HepG2 (cell line): Measurements from ENCODE around the gene DERL2. TPM values are rescaled to one million over a fixed set of nuclear protein-coding genes. Genes with fewer than 3 reads are reported as not detected.

Experiments
- CBX1 ChIP-seq: IDR thresholded peaks from one replicate; pipeline ENCODE4 v1.6.1; 2016; ENCODE audit warnings: antibody characterized with exemption, low read depth
- CENPT ChIP-seq: sonication (generic); formaldehyde crosslinking; IDR thresholded peaks from 2 replicates; pipeline ENCODE4 v1.8.0; 2022; ENCODE audit warnings: low read depth, mild to moderate bottlenecking, moderate library complexity, missing genetic modification reagents
- EEA1 ChIP-seq: sonication (generic); formaldehyde crosslinking; IDR thresholded peaks from 2 replicates; pipeline ENCODE4 v1.5.1; 2020; ENCODE audit warnings: mild to moderate bottlenecking, missing genetic modification reagents, borderline replicate concordance
- GABPA ChIP-seq, 2 experiments: IDR thresholded peaks; 2 replicates each; pipeline ENCODE4 v1.6.1; 2011 to 2016; ENCODE audit warnings: low read depth in 2 of 2, low read length in 1 of 2, missing biosample characterization in 1 of 2, missing genetic modification characterization in 1 of 2
- GLI4 ChIP-seq: sonication (generic); formaldehyde crosslinking; IDR thresholded peaks from 2 replicates; pipeline ENCODE4 v1.5.1; 2020; ENCODE audit warnings: missing genetic modification reagents, mild to moderate bottlenecking, moderate library complexity, borderline replicate concordance
- HIVEP1 ChIP-seq: sonication (generic); formaldehyde crosslinking; IDR thresholded peaks from 2 replicates; pipeline ENCODE4 v1.4.0; 2020; ENCODE audit warnings: mild to moderate bottlenecking, missing genetic modification reagents
- HNF4A ChIP-seq: sonication (generic); formaldehyde crosslinking; IDR thresholded peaks from 2 replicates; pipeline ENCODE4 v1.4.0; 2020; ENCODE audit warnings: missing genetic modification reagents
- HNRNPLL ChIP-seq: fragments of 200-400 bp; formaldehyde crosslinking; IDR thresholded peaks from 2 replicates; pipeline ENCODE4 v1.6.1; 2017; ENCODE audit warnings: mild to moderate bottlenecking, low read depth, low read length; ENCODE audit not compliant: poor library complexity, severe bottlenecking
- RBFOX2 ChIP-seq: fragments of 200-400 bp; formaldehyde crosslinking; IDR thresholded peaks from 2 replicates; pipeline ENCODE4 v1.6.1; 2017; ENCODE audit warnings: low read depth, mild to moderate bottlenecking, low read length
- SRSF1 ChIP-seq: fragments of 200-400 bp; formaldehyde crosslinking; optimal IDR thresholded peaks from 2 replicates; pipeline ENCODE3; 2017; ENCODE audit warnings: mild to moderate bottlenecking, low read depth, low read length, moderate library complexity
- TEAD2 ChIP-seq: sonication (generic); formaldehyde crosslinking; IDR thresholded peaks from 2 replicates; pipeline ENCODE4 v1.9.0; 2021; ENCODE audit warnings: missing genetic modification reagents
- TSC22D2 ChIP-seq: sonication (generic); formaldehyde crosslinking; IDR thresholded peaks from 2 replicates; pipeline ENCODE4 v1.5.1; 2020; ENCODE audit warnings: missing genetic modification reagents, mild to moderate bottlenecking, borderline replicate concordance
- ZFP82 ChIP-seq: sonication (generic); formaldehyde crosslinking; IDR thresholded peaks from 2 replicates; pipeline ENCODE4 v1.5.1; 2020; ENCODE audit warnings: mild to moderate bottlenecking, missing genetic modification reagents, borderline replicate concordance
- ZNF180 ChIP-seq: sonication (generic); formaldehyde crosslinking; IDR thresholded peaks from 2 replicates; pipeline ENCODE4 v1.4.0; 2020; ENCODE audit warnings: low read depth, missing genetic modification reagents, borderline replicate concordance
- ZNF205 ChIP-seq: IDR thresholded peaks from 2 replicates; pipeline ENCODE4 v1.6.1; 2018; ENCODE audit warnings: missing biosample characterization, missing genetic modification reagents
- ZNF232 ChIP-seq: sonication (generic); formaldehyde crosslinking; IDR thresholded peaks from 2 replicates; pipeline ENCODE4 v1.4.0; 2020; ENCODE audit warnings: missing genetic modification reagents, borderline replicate concordance
- ZNF343 ChIP-seq: sonication (generic); formaldehyde crosslinking; IDR thresholded peaks from 2 replicates; pipeline ENCODE4 v1.4.0; 2020; ENCODE audit warnings: mild to moderate bottlenecking, missing genetic modification reagents
- ZNF564 ChIP-seq: sonication (generic); formaldehyde crosslinking; IDR thresholded peaks from 2 replicates; pipeline ENCODE4 v1.8.1; 2023; ENCODE audit warnings: mild to moderate bottlenecking, missing genetic modification reagents
- ZNF577 ChIP-seq: sonication (generic); formaldehyde crosslinking; IDR thresholded peaks from 2 replicates; pipeline ENCODE4 v1.4.0; 2020; ENCODE audit warnings: mild to moderate bottlenecking, low read depth, missing genetic modification reagents, borderline replicate concordance
- ZNF616 ChIP-seq: sonication (generic); formaldehyde crosslinking; IDR thresholded peaks from 2 replicates; pipeline ENCODE4 v1.5.0; 2020; ENCODE audit warnings: low read depth, mild to moderate bottlenecking, missing genetic modification reagents
- ZNF687 ChIP-seq: sonication (generic); formaldehyde crosslinking; IDR thresholded peaks from 2 replicates; pipeline ENCODE4 v1.5.1; 2020; ENCODE audit warnings: mild to moderate bottlenecking, missing genetic modification reagents, moderate library complexity
- polyA plus RNA-seq, 8 experiments: library from polyadenylated mRNA; depleted of rRNA in 3 of 8; stranded (reverse) in 7 of 8; unstranded in 1 of 8; fragments of >200 nt; fragmentation: Illumina TruSeq in 4 of 8; extraction: Trizol in 4 of 8; gene quantifications; 2 replicates each; pipeline versions ENCODE4 v1.2.1 to v1.2.3, GENCODE V29; 2011 to 2016; ENCODE audit warnings: low read depth in 4 of 8, missing spikeins in 1 of 8, mixed read lengths in 1 of 8; ENCODE audit not compliant: insufficient read depth in 1 of 8
- total RNA-seq, 5 experiments: library from RNA; depleted of rRNA; stranded (reverse); fragments of >200 nt; fragmentation: Illumina TruSeq; extraction: Trizol; gene quantifications; 2 replicates each; pipeline ENCODE4 v1.2.3, GENCODE V29; 2016; ENCODE audit warnings: low read depth in 1 of 5
- TF ChIP-seq, protein P1 (sequence below): IDR thresholded peaks from 2 replicates; pipeline ENCODE4 v1.6.1; 2012; ENCODE audit warnings: low read depth, low read length, improper control_type of control experiment
- TF ChIP-seq, protein P2 (sequence below): sonication (generic); formaldehyde crosslinking; IDR thresholded peaks from 2 replicates; pipeline ENCODE4 v1.8.0; 2022; ENCODE audit warnings: mild to moderate bottlenecking, missing genetic modification reagents, moderate library complexity

Gene DERL2
- total and polyA plus RNA-seq, 2 of the 13 experiments (the other 11 are each of a cell fraction or from before 2014, with no cell fraction given), result 59.3 to 65.2 TPM

DNA sequence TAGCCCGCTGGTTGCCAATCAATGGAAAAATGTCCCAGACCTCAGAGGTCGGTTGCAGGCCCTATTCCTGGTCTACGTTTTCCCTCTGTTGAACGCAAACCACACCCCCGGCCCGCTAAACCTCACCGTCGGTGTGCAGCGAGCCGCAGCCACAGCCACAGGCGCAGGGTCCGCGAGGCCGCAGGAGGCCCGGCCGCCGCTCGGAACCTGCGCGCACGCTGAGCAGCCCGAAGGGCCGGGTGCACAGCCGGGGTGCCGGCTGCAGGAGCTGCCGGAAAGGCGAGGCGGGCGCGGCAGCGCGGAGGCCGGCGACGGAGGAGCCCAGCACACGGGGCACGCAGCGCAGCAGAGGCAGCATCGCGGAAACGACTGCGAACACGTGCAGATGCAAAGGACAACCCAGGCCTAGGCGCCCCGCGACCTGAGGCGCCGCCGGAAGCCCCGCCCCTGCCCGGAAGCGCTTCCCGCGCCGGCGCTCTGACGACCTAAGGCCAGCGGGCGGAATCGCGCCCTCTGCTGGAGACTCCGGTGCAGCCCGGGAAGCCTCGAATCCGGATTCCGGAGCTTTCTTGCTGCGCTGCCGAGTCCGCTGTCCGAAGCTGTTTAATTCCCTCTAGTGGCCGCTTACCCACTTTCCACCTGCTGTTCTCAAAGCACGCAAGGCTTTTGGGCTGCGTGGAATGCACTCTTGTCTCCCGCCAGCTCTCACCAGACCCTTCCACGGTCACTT is 47.1 kb downstream of the DERL2 start, which contains the start of gene C1QBP (continued):
- TF ChIP-seq ZNF687 (CRISPR knock-in tag), result peak; percentile 98
- TF ChIP-seq ZNF205, result peak; percentile 77
- no peak for TF ChIP-seq ZNF180 (CRISPR knock-in tag)
- peak; percentile 86; the same call in 1 of the 2 replicates for TF ChIP-seq GLI4 (CRISPR knock-in tag)
- 0 out of 2 replicates have a peak, but pooled peaks have one; percentile 75 for TF ChIP-seq ZFP82
- TF ChIP-seq, protein P1, sequence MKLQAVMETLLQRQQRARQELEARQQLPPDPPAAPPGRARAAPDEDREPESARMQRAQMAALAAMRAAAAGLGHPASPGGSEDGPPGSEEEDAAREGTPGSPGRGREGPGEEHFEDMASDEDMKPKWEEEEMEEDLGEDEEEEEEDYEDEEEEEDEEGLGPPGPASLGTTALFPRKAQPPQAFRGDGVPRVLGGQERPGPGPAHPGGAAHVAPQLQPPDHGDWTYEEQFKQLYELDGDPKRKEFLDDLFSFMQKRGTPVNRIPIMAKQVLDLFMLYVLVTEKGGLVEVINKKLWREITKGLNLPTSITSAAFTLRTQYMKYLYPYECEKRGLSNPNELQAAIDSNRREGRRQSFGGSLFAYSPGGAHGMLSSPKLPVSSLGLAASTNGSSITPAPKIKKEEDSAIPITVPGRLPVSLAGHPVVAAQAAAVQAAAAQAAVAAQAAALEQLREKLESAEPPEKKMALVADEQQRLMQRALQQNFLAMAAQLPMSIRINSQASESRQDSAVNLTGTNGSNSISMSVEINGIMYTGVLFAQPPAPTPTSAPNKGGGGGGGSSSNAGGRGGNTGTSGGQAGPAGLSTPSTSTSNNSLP, result peak; percentile 34; the same call in 1 of the 2 replicates
- no peak for TF ChIP-seq TSC22D2 (CRISPR knock-in tag)
- TF ChIP-seq ZNF343, result 0 out of 2 replicates have a peak, but pooled peaks have one; percentile 23
- peak; percentile 72; the same call in 1 of the 2 replicates for TF ChIP-seq ZNF616
- TF ChIP-seq RBFOX2, result peak; percentile 96
- TF ChIP-seq HIVEP1, result peak; percentile 65; the same call in 1 of the 2 replicates
- TF ChIP-seq CENPT (CRISPR knock-in tag), result no peak
- TF ChIP-seq TEAD2 (CRISPR knock-in tag), result 0 out of 2 replicates have a peak, but pooled peaks have one; percentile 31
- peak; percentile 93 for TF ChIP-seq ZNF232
- TF ChIP-seq CBX1, result no peak
- TF ChIP-seq ZNF577, result no peak
- TF ChIP-seq SRSF1, result no peak
- TF ChIP-seq GABPA (IDR thresholded peaks at IDR 0.05; ENCODE audit: low read depth, low read length), result peak; percentile 84
- TF ChIP-seq GABPA (CRISPR knock-in tag; IDR thresholded peaks at IDR 0.05; ENCODE audit: low read depth), result peak; percentile 88
- TF ChIP-seq EEA1 (CRISPR knock-in tag), result no peak
- TF ChIP-seq HNF4A (CRISPR knock-in tag), result no peak
- TF ChIP-seq, protein P2, sequence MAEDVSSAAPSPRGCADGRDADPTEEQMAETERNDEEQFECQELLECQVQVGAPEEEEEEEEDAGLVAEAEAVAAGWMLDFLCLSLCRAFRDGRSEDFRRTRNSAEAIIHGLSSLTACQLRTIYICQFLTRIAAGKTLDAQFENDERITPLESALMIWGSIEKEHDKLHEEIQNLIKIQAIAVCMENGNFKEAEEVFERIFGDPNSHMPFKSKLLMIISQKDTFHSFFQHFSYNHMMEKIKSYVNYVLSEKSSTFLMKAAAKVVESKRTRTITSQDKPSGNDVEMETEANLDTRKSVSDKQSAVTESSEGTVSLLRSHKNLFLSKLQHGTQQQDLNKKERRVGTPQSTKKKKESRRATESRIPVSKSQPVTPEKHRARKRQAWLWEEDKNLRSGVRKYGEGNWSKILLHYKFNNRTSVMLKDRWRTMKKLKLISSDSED (CRISPR knock-in tag), result no peak
- TF ChIP-seq ZNF564 (CRISPR knock-in tag), result peak; percentile 86
- TF ChIP-seq HNRNPLL, result peak; percentile 77
